ENCODE results near the gene ANKRD34A. TPM values are rescaled to one million over a fixed set of nuclear protein-coding genes. Genes with fewer than 3 reads are reported as not detected.

Gene ANKRD34A
- polyA plus RNA-seq, 6 donors from 2014 or later: 0.15 to 0.27 TPM; not detected in 4

- Mint-ChIP-seq H3K27me3 (no peaks in the 10 kb centered on the region), H3K36me3 (no peaks in the 10 kb centered on the region), H3K4me3 (peak overlapping the region in 5 of 8 donors; percentile 38 to 98 (median 92)), H3K27ac (peak overlapping the region in 3 of 6 donors; percentile 30 to 86 (median 81)), H3K4me1 (peaks cover 70 to 87% (median 77%) of the 10 kb centered on the region in 3 donors), H3K9me3 (no peaks in the 10 kb centered on the region)
- ATAC-seq (ENCODE audit: low read depth in 2 of 2) (no peak), DNase-seq (no peak)
Observed at GRCh38 chr1:145958734-145959133, 5.6 kb downstream of the ANKRD34A start.

- Mint-ChIP-seq H3K4me3 (peak within 1 kb of the TSS; percentile 88 to 98 (median 93)), H3K9me3 (no peaks in the 10 kb centered on the region), H3K27me3 (no peaks in the 10 kb centered on the region), H3K4me1 (peaks cover 60 to 81% (median 69%) of the 10 kb centered on the region in 3 donors), H3K36me3 (no peaks in the 10 kb centered on the region), H3K27ac (peak within 1 kb of the TSS; percentile 86 to 97 (median 94))
- peak; percentile 87 to 88 for ATAC-seq (ENCODE audit: low read depth in 2 of 2)
- peak; percentile 94 for DNase-seq
Observed at GRCh38 chr1:145957443-145958319, 6.7 kb downstream of the ANKRD34A start, which contains the start of gene LIX1L. Gene LIX1L (minus strand): TSS chr1:145958017. CDS start chr1:145957927, 90 bp downstream.

GRCh38 chr1:145956781-145957442 is 7.5 kb downstream of the ANKRD34A start:
- peak overlapping the region; percentile 88 to 96 (median 92) for H3K4me3 Mint-ChIP-seq
- H3K27ac Mint-ChIP-seq: peak overlapping the region; percentile 23 to 97 (median 90)
- H3K9me3 Mint-ChIP-seq: no peaks in the 10 kb centered on the region
- no peaks in the 10 kb centered on the region for H3K27me3 Mint-ChIP-seq
- peaks cover 57 to 74% (median 68%) of the 10 kb centered on the region in 3 donors for H3K4me1 Mint-ChIP-seq
- peak; percentile 11 for DNase-seq
- ATAC-seq (ENCODE audit: low read depth in 2 of 2): no peak
- no peaks in the 10 kb centered on the region for H3K36me3 Mint-ChIP-seq

GRCh38 chr1:145956361-145956760 is 8.0 kb downstream of the ANKRD34A start:
- no peaks in the 10 kb centered on the region for H3K27me3 Mint-ChIP-seq
- H3K36me3 Mint-ChIP-seq: peaks cover 0 to 4% of the 10 kb centered on the region in 2 donors
- ATAC-seq (ENCODE audit: low read depth in 2 of 2) (no peak), DNase-seq (no peak)
- peak overlapping the region; percentile 88 to 96 (median 92) for H3K4me3 Mint-ChIP-seq
- H3K27ac Mint-ChIP-seq: peak overlapping the region in 5 of 6 donors; percentile 4 to 97 (median 60)
- no peaks in the 10 kb centered on the region for H3K9me3 Mint-ChIP-seq
- peaks cover 52 to 69% (median 63%) of the 10 kb centered on the region in 3 donors for H3K4me1 Mint-ChIP-seq

GRCh38 chr1:145955436-145955835 is 8.9 kb downstream of the ANKRD34A start:
- no peaks in the 10 kb centered on the region for H3K9me3 Mint-ChIP-seq
- peaks cover 47 to 61% (median 58%) of the 10 kb centered on the region in 3 donors for H3K4me1 Mint-ChIP-seq
- peaks cover 0 to 4% of the 10 kb centered on the region in 2 donors for H3K36me3 Mint-ChIP-seq
- peak overlapping the region in 3 of 6 donors; percentile 16 to 45 (median 25) for H3K27ac Mint-ChIP-seq
- no peaks in the 10 kb centered on the region for H3K27me3 Mint-ChIP-seq
- ATAC-seq (ENCODE audit: low read depth in 2 of 2): no peak
- DNase-seq: no peak
- H3K4me3 Mint-ChIP-seq: peak overlapping the region in 2 of 8 donors; percentile 53 to 58

- H3K9me3 Mint-ChIP-seq: no peaks in the 10 kb centered on the region
- peak overlapping the region in 2 of 6 donors; percentile 18 to 81 for H3K27ac Mint-ChIP-seq
- peaks cover 0 to 4% of the 10 kb centered on the region in 2 donors for H3K36me3 Mint-ChIP-seq
- H3K4me3 Mint-ChIP-seq: peak overlapping the region in 1 of 8 donors; percentile 58
- DNase-seq (no peak), ATAC-seq (ENCODE audit: low read depth in 2 of 2) (no peak)
- H3K4me1 Mint-ChIP-seq: peaks cover 44 to 56% (median 55%) of the 10 kb centered on the region in 3 donors
- H3K27me3 Mint-ChIP-seq: no peaks in the 10 kb centered on the region
Observed at GRCh38 chr1:145953861-145954260, 10.5 kb downstream of the ANKRD34A start.

GRCh38 chr1:145952903-145953302 is 11.5 kb downstream of the ANKRD34A start:
- H3K36me3 Mint-ChIP-seq: peaks cover 0 to 4% of the 10 kb centered on the region in 2 donors
- no peak overlapping the region for H3K4me3 Mint-ChIP-seq
- no peaks in the 10 kb centered on the region for H3K27me3 Mint-ChIP-seq
- no peaks in the 10 kb centered on the region for H3K9me3 Mint-ChIP-seq
- DNase-seq (no peak), ATAC-seq (ENCODE audit: low read depth in 2 of 2) (no peak)
- no peak overlapping the region for H3K27ac Mint-ChIP-seq
- peaks cover 34 to 47% (median 45%) of the 10 kb centered on the region in 3 donors for H3K4me1 Mint-ChIP-seq

- H3K27ac Mint-ChIP-seq: no peak overlapping the region
- DNase-seq (no peak), ATAC-seq (ENCODE audit: low read depth in 2 of 2) (no peak)
- H3K9me3 Mint-ChIP-seq: no peaks in the 10 kb centered on the region
- no peaks in the 10 kb centered on the region for H3K27me3 Mint-ChIP-seq
- no peak overlapping the region for H3K4me3 Mint-ChIP-seq
- peaks cover 0 to 6% of the 10 kb centered on the region in 2 donors for H3K36me3 Mint-ChIP-seq
- H3K4me1 Mint-ChIP-seq: peaks cover 26 to 37% (median 36%) of the 10 kb centered on the region in 3 donors
Observed at GRCh38 chr1:145951526-145951925, 12.8 kb downstream of the ANKRD34A start.

GRCh38 chr1:145949219-145949618 is 15.2 kb downstream of the ANKRD34A start:
- peaks cover 13 to 20% (median 14%) of the 10 kb centered on the region in 3 donors for H3K4me1 Mint-ChIP-seq

DNA sequence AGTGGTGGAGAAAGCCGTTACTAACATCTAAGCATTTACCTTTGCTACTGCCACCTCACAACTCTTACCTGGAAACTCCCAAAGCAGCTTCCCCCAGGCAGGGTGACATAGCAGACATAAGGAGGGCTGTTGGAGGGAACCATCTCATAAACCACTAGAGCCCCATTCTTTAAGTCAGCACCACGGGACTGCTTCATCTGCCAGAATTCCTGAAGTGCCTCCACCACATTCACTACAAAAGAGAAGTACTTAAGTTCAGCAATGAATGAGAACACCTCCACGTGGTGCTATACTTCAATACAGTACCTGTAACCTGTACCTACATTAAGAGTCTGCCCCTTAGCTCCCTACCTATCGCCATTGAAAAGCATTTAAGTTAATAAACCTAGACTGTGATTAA is 16.8 kb downstream of the ANKRD34A start:
- Mint-ChIP-seq H3K36me3 (peaks cover 7 to 19% of the 10 kb centered on the region in 2 donors), H3K27ac (no peak overlapping the region), H3K9me3 (no peaks in the 10 kb centered on the region), H3K4me3 (no peak overlapping the region), H3K4me1 (peaks cover 5 to 17% (median 15%) of the 10 kb centered on the region in 3 donors), H3K27me3 (no peaks in the 10 kb centered on the region)
- ATAC-seq (ENCODE audit: low read depth in 2 of 2): no peak
- no peak for DNase-seq

More at GRCh38 chr1:145949219-145949618, 15.2 kb downstream of the ANKRD34A start:
- ATAC-seq (ENCODE audit: low read depth in 2 of 2) (no peak), DNase-seq (no peak)
- Mint-ChIP-seq H3K4me3 (no peak overlapping the region), H3K27me3 (no peaks in the 10 kb centered on the region), H3K36me3 (peaks cover 0 to 9% of the 10 kb centered on the region in 2 donors), H3K9me3 (no peaks in the 10 kb centered on the region), H3K27ac (no peak overlapping the region)

- H3K36me3 Mint-ChIP-seq: peaks cover 13 to 21% of the 10 kb centered on the region in 2 donors
- H3K27ac Mint-ChIP-seq: peak overlapping the region in 1 of 6 donors; percentile 39
- no peak for ATAC-seq (ENCODE audit: low read depth in 2 of 2)
- H3K27me3 Mint-ChIP-seq: no peaks in the 10 kb centered on the region
- DNase-seq: no peak
- H3K4me3 Mint-ChIP-seq: no peak overlapping the region
- H3K9me3 Mint-ChIP-seq: no peaks in the 10 kb centered on the region
- peaks cover 5 to 16% (median 10%) of the 10 kb centered on the region in 3 donors for H3K4me1 Mint-ChIP-seq
Observed at GRCh38 chr1:145946477-145946986, 17.8 kb downstream of the ANKRD34A start.

DNA sequence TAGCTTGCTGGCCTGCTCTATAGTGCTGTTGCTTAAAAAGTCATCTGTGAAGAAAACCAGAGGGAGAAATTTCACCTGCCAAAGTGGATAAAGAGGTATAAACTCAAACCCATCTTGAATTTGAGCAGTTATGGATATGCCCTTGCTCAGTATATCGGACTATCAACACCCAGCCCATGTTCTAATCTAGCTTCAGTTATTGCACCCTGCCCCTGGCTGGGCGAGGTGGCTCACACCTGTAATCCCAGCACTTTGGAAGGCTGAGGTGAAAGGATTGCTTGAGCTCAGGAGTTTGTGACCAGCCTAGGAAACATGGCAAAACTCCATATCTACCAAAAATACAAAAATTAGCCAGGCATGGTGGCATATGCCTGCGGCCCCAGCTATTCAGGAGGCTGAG is 19.8 kb downstream of the ANKRD34A start:
- Mint-ChIP-seq H3K4me3 (no peak overlapping the region), H3K27ac (peak overlapping the region in 2 of 6 donors; percentile 30 to 44), H3K36me3 (peaks cover 13 to 19% of the 10 kb centered on the region in 2 donors), H3K4me1 (peaks cover 3 to 11% (median 5%) of the 10 kb centered on the region in 3 donors), H3K27me3 (no peaks in the 10 kb centered on the region), H3K9me3 (no peaks in the 10 kb centered on the region)
- DNase-seq (no peak), ATAC-seq (ENCODE audit: low read depth in 2 of 2) (no peak)

- no peak overlapping the region for H3K4me3 Mint-ChIP-seq
- DNase-seq: no peak
- H3K4me1 Mint-ChIP-seq: peaks cover 0 to 6% (median 0%) of the 10 kb centered on the region in 3 donors
- no peaks in the 10 kb centered on the region for H3K27me3 Mint-ChIP-seq
- H3K27ac Mint-ChIP-seq: peak overlapping the region in 2 of 6 donors; percentile 23 to 61
- ATAC-seq (ENCODE audit: low read depth in 2 of 2): no peak
- peaks cover 13 to 19% of the 10 kb centered on the region in 2 donors for H3K36me3 Mint-ChIP-seq
- no peaks in the 10 kb centered on the region for H3K9me3 Mint-ChIP-seq
Observed at GRCh38 chr1:145942871-145943270, 21.5 kb downstream of the ANKRD34A start.
